ENCODE measurements around the gene AGPAT2.

DNA sequence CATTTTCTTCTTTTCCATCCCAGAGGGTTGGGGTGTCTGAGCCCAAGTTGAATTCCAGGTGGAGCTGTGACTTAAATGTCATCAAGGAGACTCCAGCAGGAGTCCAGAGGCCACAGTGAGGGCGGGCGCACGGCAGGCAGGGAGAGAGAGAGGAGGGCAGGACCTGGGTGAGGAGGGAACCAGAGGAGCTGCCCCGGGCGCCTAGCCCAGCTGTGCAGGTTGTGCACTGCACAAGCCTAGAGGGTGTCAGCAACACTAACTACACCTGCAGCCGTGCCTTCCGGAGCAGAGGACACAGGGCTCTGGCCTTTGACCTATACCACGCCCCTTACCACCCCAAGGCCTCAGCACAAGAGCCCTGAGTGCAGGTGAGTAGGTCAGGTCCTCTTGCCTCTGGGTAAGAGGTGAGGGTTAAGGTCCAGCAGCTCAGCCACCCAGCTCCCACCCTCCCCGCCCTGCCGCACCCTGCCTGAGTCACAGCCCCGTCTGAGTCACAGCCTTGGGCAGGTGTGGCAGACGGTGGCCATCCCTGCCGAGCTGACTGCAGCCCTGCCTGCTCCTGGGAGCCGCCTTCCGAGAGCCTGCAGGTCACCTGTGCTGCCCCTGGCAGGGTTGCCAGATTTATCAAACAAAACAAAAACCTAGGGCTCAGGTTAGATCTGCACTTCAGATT lies 6.4 kb upstream of the AGPAT2 start:
- TF ChIP-seq, protein P1, sequence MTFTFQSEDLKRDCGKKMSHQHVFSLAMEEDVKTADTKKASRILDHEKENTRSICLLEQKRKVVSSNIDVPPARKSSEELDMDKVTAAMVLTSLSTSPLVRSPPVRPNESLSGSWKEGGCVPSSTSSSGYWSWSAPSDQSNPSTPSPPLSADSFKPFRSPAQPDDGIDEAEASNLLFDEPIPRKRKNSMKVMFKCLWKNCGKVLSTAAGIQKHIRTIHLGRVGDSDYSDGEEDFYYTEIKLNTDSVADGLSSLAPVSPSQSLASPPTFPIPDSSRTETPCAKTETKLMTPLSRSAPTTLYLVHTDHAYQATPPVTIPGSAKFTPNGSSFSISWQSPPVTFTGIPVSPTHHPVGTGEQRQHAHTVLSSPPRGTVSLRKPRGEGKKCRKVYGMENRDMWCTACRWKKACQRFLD (tag by site-specific recombination; IDR thresholded peaks at IDR 0.05): no peak
- TF ChIP-seq ZNF416 (tag by site-specific recombination; IDR thresholded peaks at IDR 0.05) (no peak), ZNF544 (tag by site-specific recombination; IDR thresholded peaks at IDR 0.05) (no peak), ZNF423 (tag by site-specific recombination; IDR thresholded peaks at IDR 0.05) (no peak), ZNF16 (tag by site-specific recombination; IDR thresholded peaks at IDR 0.05; ENCODE audit: low read depth) (no peak), ZNF202 (tag by site-specific recombination; IDR thresholded peaks at IDR 0.05; ENCODE audit: borderline replicate concordance) (no peak)
- TF ChIP-seq, protein P2, sequence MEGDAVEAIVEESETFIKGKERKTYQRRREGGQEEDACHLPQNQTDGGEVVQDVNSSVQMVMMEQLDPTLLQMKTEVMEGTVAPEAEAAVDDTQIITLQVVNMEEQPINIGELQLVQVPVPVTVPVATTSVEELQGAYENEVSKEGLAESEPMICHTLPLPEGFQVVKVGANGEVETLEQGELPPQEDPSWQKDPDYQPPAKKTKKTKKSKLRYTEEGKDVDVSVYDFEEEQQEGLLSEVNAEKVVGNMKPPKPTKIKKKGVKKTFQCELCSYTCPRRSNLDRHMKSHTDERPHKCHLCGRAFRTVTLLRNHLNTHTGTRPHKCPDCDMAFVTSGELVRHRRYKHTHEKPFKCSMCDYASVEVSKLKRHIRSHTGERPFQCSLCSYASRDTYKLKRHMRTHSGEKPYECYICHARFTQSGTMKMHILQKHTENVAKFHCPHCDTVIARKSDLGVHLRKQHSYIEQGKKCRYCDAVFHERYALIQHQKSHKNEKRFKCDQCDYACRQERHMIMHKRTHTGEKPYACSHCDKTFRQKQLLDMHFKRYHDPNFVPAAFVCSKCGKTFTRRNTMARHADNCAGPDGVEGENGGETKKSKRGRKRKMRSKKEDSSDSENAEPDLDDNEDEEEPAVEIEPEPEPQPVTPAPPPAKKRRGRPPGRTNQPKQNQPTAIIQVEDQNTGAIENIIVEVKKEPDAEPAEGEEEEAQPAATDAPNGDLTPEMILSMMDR (tag by site-specific recombination; IDR thresholded peaks at IDR 0.05): no peak
- TF ChIP-seq, protein P3, sequence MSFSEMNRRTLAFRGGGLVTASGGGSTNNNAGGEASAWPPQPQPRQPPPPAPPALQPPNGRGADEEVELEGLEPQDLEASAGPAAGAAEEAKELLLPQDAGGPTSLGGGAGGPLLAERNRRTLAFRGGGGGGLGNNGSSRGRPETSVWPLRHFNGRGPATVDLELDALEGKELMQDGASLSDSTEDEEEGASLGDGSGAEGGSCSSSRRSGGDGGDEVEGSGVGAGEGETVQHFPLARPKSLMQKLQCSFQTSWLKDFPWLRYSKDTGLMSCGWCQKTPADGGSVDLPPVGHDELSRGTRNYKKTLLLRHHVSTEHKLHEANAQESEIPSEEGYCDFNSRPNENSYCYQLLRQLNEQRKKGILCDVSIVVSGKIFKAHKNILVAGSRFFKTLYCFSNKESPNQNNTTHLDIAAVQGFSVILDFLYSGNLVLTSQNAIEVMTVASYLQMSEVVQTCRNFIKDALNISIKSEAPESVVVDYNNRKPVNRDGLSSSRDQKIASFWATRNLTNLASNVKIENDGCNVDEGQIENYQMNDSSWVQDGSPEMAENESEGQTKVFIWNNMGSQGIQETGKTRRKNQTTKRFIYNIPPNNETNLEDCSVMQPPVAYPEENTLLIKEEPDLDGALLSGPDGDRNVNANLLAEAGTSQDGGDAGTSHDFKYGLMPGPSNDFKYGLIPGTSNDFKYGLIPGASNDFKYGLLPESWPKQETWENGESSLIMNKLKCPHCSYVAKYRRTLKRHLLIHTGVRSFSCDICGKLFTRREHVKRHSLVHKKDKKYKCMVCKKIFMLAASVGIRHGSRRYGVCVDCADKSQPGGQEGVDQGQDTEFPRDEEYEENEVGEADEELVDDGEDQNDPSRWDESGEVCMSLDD (tag by site-specific recombination; IDR thresholded peaks at IDR 0.05): no peak
- TF ChIP-seq, protein P4, sequence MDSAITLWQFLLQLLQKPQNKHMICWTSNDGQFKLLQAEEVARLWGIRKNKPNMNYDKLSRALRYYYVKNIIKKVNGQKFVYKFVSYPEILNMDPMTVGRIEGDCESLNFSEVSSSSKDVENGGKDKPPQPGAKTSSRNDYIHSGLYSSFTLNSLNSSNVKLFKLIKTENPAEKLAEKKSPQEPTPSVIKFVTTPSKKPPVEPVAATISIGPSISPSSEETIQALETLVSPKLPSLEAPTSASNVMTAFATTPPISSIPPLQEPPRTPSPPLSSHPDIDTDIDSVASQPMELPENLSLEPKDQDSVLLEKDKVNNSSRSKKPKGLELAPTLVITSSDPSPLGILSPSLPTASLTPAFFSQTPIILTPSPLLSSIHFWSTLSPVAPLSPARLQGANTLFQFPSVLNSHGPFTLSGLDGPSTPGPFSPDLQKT (IDR thresholded peaks at IDR 0.05; ENCODE audit: borderline replicate concordance, low read depth, low read length): no peak
